HG03521 (cell line): ENCODE results near the gene SSBP3.

Experiments
- ATAC-seq: cut with Tn5 transposase; IDR thresholded peaks from one replicate; pipeline ENCODE4 v1.9.1; 2021; ENCODE audit warnings: mild to moderate bottlenecking, moderate library complexity; ENCODE audit not compliant: unreplicated experiment

SSBP3 gene

DNA sequence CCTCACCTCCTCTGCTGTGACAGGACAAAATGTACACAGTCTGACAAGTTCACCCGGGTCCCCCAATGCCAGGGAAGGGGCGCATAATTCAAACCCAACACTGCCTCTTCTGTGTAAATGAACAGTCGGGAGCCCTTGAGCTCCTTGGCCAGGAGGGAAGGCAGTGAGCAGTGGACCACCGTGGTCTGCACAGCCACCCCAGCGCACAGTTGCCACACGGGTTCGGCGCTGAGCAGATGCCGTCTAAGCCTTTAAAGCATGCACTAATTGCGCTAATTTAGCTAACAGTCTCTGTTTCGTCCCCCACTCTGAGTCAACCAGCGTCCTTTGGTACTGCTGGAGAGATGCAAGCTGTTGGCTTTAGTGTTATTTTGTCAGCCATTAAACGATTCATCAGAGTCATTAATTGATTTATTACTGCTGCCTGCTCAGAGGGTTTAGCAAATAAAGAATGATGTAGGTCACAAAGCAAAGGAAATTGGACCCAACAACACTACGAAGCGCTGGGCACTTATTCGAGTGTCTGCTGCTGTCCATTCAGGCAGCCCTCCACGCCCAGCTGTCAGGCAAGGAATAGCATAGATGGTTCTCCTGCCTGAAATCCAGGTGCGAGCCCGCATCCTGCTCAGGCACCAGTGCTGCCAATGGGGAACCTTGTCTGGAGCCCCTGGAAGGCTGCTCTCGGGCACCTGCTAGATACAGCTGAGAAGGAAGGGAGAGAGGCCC is 114.8 kb downstream of the SSBP3 start:
- ATAC-seq = no peak

- no peak for ATAC-seq
Observed at GRCh38 chr1:54290506-54291184, 115.5 kb downstream of the SSBP3 start.

GRCh38 chr1:54289712-54290233 is 116.4 kb downstream of the SSBP3 start:
- no peak for ATAC-seq

GRCh38 chr1:54287801-54288211 is 118.4 kb downstream of the SSBP3 start:
- ATAC-seq = no peak

DNA sequence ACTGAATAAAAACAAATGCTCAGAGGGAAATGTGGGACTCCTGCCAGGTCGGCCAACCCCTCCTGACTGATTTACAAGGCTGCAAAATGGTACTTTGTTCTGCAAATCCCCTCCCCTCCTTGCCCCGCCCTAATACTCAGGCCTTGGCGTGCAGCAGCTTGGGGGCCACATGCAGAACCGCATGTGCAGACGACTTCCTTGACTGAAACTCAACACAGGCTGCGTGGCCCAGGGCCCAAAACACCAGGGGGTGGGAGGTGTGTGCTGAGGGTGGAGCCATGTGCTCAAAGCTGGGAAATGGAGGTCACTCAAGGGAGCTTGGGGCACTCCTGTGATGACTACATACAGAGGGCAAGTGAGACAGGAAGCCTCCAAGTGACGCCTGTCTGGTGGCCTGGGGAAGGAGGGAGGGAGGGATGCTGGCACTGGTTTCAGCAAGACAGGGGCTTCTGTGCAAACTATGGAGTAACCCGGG is 119.0 kb downstream of the SSBP3 start:
- peak; percentile 53 for ATAC-seq

GRCh38 chr1:54285815-54286345 is 120.3 kb downstream of the SSBP3 start:
- ATAC-seq = no peak

GRCh38 chr1:54284781-54285529 is 121.2 kb downstream of the SSBP3 start:
- no peak for ATAC-seq

- no peak for ATAC-seq
Observed at GRCh38 chr1:54283635-54284385, 122.4 kb downstream of the SSBP3 start.

- no peak for ATAC-seq
Observed at GRCh38 chr1:54282101-54282847, 123.9 kb downstream of the SSBP3 start.

DNA sequence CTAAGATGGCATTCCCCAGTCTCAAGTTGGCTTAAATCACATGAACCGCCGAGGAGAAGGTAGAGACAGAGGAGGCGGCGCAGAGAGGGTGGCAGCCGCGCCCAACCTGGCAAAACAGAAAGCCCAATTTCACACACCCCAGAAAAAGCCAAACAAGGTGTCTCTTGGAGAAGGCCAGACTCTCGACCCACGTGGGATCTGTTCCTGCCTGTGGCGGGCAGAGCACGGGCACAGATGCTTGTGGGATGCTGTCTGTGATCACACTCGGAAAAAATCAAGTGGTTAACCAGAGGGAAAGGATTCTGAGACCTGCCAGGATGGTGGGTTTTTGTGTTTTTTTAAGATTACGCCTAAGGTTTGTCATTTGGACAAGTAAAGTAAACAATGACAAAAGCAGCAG is 125.5 kb downstream of the SSBP3 start:
- no peak for ATAC-seq

DNA sequence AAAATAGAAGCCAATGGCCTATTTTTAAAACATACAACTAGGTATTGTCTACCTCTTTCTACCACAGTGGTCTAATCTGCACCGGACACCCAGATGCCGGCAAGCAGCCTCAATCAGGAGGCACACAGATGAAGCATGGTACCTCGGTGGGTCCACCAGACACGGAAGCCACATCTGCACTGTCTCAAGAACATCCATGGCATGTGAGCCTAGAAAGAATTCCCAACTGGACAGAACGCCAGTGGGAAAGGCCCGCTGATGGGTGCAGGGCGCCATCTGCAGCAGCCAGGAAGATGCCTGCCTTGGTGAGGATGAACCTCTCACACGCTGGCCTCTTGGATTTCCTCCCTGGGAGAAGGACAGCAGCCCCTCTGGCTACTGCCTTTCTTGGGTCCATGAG is 126.7 kb downstream of the SSBP3 start:
- ATAC-seq = no peak

DNA sequence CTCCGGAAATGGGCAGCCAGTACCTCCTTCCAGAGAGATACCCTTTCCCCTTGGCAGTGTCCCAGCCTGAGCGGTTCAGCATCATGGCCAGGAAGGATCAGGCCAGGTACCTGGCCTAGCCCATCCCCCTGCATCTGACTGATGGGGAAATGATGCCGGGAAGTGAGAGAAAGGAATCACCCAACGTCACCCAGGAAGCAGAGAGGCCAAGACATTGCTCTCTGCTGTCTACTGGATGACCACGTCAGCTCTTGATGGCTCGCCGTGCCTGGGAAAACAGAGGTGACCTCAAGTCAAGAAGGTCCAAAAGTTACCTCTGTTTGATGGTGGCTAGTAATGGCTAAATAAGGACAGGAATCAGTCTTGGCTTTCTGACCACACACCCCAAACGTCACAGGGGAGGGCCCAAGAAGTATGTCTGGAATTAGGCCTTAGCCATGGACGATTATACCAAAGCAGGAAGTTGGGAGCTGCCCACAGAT is 127.2 kb downstream of the SSBP3 start:
- ATAC-seq = no peak

GRCh38 chr1:54277451-54278341 is 128.5 kb downstream of the SSBP3 start:
- no peak for ATAC-seq

DNA sequence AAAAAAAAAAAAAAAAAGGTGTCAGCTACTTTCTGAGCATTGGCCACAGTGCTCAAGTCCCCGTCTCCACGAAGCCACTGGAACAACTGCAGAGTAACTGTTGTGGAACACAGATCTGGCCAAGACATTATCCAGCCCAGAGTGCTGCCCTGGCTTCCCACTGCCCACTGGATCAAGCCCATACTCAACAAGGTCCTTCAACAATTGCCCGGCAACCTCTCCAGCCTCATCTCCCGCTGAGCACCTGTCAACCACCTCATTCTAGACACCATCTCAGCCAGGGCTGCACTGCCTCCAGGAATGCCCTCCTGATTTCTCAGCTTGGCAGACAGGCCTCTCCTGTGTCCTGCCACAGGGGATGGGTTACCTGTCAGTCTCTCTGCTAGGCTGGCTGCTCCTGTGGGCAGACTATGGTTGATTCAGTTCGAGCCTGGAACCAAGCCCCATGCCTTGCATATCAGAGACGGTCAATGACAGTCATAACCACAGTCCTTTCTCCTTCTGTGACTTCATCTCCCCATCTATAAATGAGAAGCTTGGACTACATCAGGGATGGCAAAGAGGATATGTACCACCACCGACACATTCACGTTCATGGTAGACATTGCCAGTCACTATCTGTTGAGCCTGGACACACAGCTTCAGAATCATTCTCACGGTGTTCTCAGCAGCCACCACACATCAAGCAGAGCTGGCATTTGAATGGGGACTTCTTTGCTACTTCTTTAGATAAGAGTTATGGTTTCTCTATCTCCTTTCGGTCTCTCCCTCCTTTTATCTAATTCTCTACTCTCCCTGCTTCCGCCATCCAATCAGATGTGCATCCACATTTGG is 129.4 kb downstream of the SSBP3 start:
- ATAC-seq = no peak

- ATAC-seq = no peak
Observed at GRCh38 chr1:54275349-54275748, 130.8 kb downstream of the SSBP3 start.

- no peak for ATAC-seq
Observed at GRCh38 chr1:54274881-54275280, 131.3 kb downstream of the SSBP3 start.

DNA sequence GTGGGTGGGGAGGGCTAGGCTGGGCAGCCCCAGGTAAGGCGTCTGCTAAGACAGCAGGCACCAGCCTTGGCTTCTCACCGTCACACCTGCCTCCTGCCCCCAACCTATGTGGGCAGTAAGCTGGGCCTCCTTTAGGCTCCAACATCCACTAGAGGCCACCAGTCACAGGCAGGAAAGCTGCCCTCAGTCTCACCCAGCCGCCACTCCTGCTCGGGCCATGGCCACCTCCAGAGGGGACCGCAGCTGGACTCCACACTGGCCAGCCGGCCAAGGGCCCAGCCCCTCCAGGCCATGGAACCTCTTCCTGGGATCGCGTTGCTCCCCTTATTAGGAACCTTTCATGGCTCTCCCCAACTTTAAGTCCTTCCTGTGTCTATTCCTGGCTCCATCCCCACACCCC is 131.7 kb downstream of the SSBP3 start:
- ATAC-seq = no peak

DNA sequence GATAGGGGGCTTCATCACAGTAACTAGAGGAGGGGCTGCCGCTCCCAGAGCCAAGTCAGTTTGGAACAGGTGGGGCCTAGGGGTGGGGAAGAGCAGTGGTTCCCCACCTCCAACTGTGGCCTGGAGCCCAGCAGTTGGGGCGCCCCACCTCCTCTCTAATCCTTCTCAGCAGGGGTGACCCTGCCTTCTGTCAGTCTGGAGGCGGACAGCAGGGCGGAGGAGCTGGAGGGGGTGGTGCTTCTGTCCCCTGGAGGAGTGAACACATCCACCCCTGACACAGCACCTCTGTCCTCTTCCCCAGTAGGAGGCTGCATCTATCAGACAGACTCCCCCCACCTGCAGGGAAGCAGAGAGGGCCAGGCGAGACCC is 132.4 kb downstream of the SSBP3 start:
- no peak for ATAC-seq
